HCT116 (cell line): ENCODE data around the gene WNT5B. TPM values are rescaled to one million over a fixed set of nuclear protein-coding genes. Genes with fewer than 3 reads are reported as not detected.

Experiments
- ATAC-seq: fragments of 200-7000 bp; cut with Tn5 transposase; 2 replicates; pipeline ENCODE4 v1.9.1; 2020; ENCODE audit warnings: mild to moderate bottlenecking, moderate library complexity
- BruUV-seq: library from RNA; stranded (reverse); fragments of 400-500 nt; replicated peaks from 2 replicates; lab custom pipeline; 2021; lab: Mats Ljungman, UMichigan
- CTCF ChIA-PET: fragments of 300-600 bp; sonication (Branson Sonifier 250); formaldehyde crosslinking; loops from one replicate; lab custom pipeline; 2021; ENCODE audit warnings: antibody characterized with exemption; lab: Charles Lee
- POLR2A ChIA-PET: fragments of 300-600, 350-600 bp; sonication (Branson Sonifier 250); formaldehyde crosslinking; loops from one replicate; lab custom pipeline; 2021; ENCODE audit warnings: antibody characterized with exemption; lab: Charles Lee
- RAD21 ChIA-PET, 2 experiments: fragments of 300-600 bp; sonication (Branson Sonifier 250); formaldehyde crosslinking; loops; one replicate each; lab custom pipeline; 2023; ENCODE audit warnings: low total read pairs in 2 of 2; ENCODE audit not compliant: uncharacterized antibody in 2 of 2, unreplicated experiment in 2 of 2, low non-redundant PET in 1 of 2; lab: Charles Lee
- DNase-seq: peaks from one replicate; pipeline ENCODE4 v3.0.0-alpha.2; 2010; ENCODE audit warnings: low read depth, low spot score
- H2AFZ ChIP-seq: fragments of 200-600 bp; shearing (Covaris generic), sonication (generic); 2 replicates; pipeline ENCODE4 v1.6.1; 2017; ENCODE audit warnings: low read depth, mixed run types, mixed read lengths, antibody characterized with exemption, low read length; ENCODE audit not compliant: poor library complexity, severe bottlenecking
- H3K27ac ChIP-seq: 2 replicates; pipeline ENCODE4 v1.5.1; 2012; ENCODE audit warnings: low read depth, low read length
- H3K27me3 ChIP-seq: fragments of 200-600 bp; sonication (generic); 2 replicates; pipeline ENCODE4 v1.6.1; 2016; ENCODE audit warnings: mixed run types, low read length, mixed read lengths; ENCODE audit not compliant: insufficient read depth
- H3K36me3 ChIP-seq, 2 experiments: fragments of 200-500 bp in 1 of 2; fragments of 200-600 bp in 1 of 2; sonication (Bioruptor generic) in 1 of 2; sonication (generic) in 1 of 2; 2 replicates each; pipeline versions ENCODE4 v1.5.1 to v1.6.1; 2014 to 2016; ENCODE audit warnings: low read length in 2 of 2, inconsistent platforms in 1 of 2, mixed read lengths in 1 of 2, mixed run types in 1 of 2; ENCODE audit not compliant: insufficient read depth in 2 of 2, control insufficient read depth in 1 of 2
- H3K4me1 ChIP-seq, 2 experiments: fragments of 200-600 bp in 1 of 2; sonication (generic) in 1 of 2; 2 replicates each; pipeline versions ENCODE4 v1.5.1 to v1.6.1; 2012 to 2017; ENCODE audit warnings: low read length in 2 of 2, inconsistent platforms in 1 of 2, mild to moderate bottlenecking in 1 of 2, mixed read lengths in 1 of 2, mixed run types in 1 of 2, moderate library complexity in 1 of 2; ENCODE audit not compliant: insufficient read depth in 2 of 2, control insufficient read depth in 1 of 2
- H3K4me2 ChIP-seq: fragments of 200-600 bp; sonication (generic); 2 replicates; pipeline ENCODE4 v1.6.1; 2017; ENCODE audit warnings: mixed run types, low read length, mixed read lengths
- H3K4me3 ChIP-seq, 2 experiments: fragments of 200-600 bp in 1 of 2; sonication (generic) in 1 of 2; replicated peaks in 1 of 2; 2 replicates each; pipeline ENCODE4 v1.5.1; 2011 to 2016; ENCODE audit warnings: low read length in 2 of 2, control low read depth in 1 of 2, low read depth in 1 of 2, mild to moderate bottlenecking in 1 of 2, mixed read lengths in 1 of 2, mixed run types in 1 of 2
- H3K79me2 ChIP-seq: fragments of 200-600 bp; sonication (generic); 2 replicates; pipeline ENCODE4 v1.6.1; 2017; ENCODE audit warnings: mild to moderate bottlenecking, mixed run types, low read length, moderate library complexity, mixed read lengths; ENCODE audit not compliant: insufficient read depth
- H3K9ac ChIP-seq: fragments of 200-600 bp; sonication (generic); 2 replicates; pipeline ENCODE4 v1.6.1; 2016; ENCODE audit warnings: low read length, mixed read lengths
- H3K9me2 ChIP-seq: fragments of 200-600 bp; sonication (generic), shearing (Covaris generic); 2 replicates; pipeline ENCODE4 v1.6.1; 2017; ENCODE audit warnings: mixed run types, mild to moderate bottlenecking, moderate library complexity; ENCODE audit not compliant: insufficient read depth
- H3K9me3 ChIP-seq, 2 experiments: fragments of 200-500 bp in 1 of 2; fragments of 200-600 bp in 1 of 2; sonication (Bioruptor generic) in 1 of 2; sonication (generic) in 1 of 2; 2 replicates each; pipeline ENCODE4 v1.6.1; 2014 to 2017; ENCODE audit warnings: low read length in 2 of 2, mixed read lengths in 2 of 2, inconsistent platforms in 1 of 2, low read depth in 1 of 2, mild to moderate bottlenecking in 1 of 2, mixed run types in 1 of 2, moderate library complexity in 1 of 2; ENCODE audit not compliant: control insufficient read depth in 1 of 2, insufficient read depth in 1 of 2
- H4K20me1 ChIP-seq: fragments of 200-600 bp; sonication (generic), shearing (Covaris generic); 2 replicates; pipeline ENCODE4 v1.6.1; 2017; ENCODE audit warnings: mixed run types, mild to moderate bottlenecking, moderate library complexity; ENCODE audit not compliant: insufficient read depth
- CBX3 ChIP-seq: IDR thresholded peaks from 2 replicates; pipeline ENCODE4 v1.6.1; 2012; ENCODE audit warnings: low read depth
- CEBPB ChIP-seq: IDR thresholded peaks from 2 replicates; pipeline ENCODE4 v1.6.1; 2012; ENCODE audit warnings: low read depth
- ELF1 ChIP-seq: IDR thresholded peaks from 2 replicates; pipeline ENCODE4 v1.6.1; 2012; ENCODE audit warnings: low read depth, borderline replicate concordance
- FOSL1 ChIP-seq: IDR thresholded peaks from 2 replicates; pipeline ENCODE4 v1.6.1; 2012; ENCODE audit warnings: low read depth
- RAD21 ChIP-seq: IDR thresholded peaks from 2 replicates; pipeline ENCODE4 v1.6.1; 2012; ENCODE audit warnings: low read depth, mild to moderate bottlenecking
- REST ChIP-seq: IDR thresholded peaks from 2 replicates; pipeline ENCODE4 v1.6.1; 2012; ENCODE audit warnings: low read depth
- SRF ChIP-seq: IDR thresholded peaks from 2 replicates; pipeline ENCODE4 v1.6.1; 2012; ENCODE audit warnings: low read depth
- TCF7L2 ChIP-seq: IDR thresholded peaks from 2 replicates; pipeline ENCODE4 v1.7.0; 2011; ENCODE audit warnings: borderline replicate concordance, inconsistent platforms; ENCODE audit not compliant: insufficient read depth, insufficient read length; ENCODE audit errors: extremely low read depth
- YY1 ChIP-seq: IDR thresholded peaks from 2 replicates; pipeline ENCODE4 v1.6.1; 2011; ENCODE audit warnings: low read length, low read depth, moderate library complexity, mild to moderate bottlenecking; ENCODE audit not compliant: insufficient replicate concordance; ENCODE audit errors: extremely low read depth
- ZBTB33 ChIP-seq: IDR thresholded peaks from 2 replicates; pipeline ENCODE4 v1.6.1; 2011; ENCODE audit warnings: mild to moderate bottlenecking, low read length, moderate library complexity; ENCODE audit not compliant: insufficient replicate concordance; ENCODE audit errors: extremely low read depth
- ZNF274 ChIP-seq: fragments of 200-500 bp; sonication (Bioruptor generic); IDR thresholded peaks from 2 replicates; pipeline ENCODE4 v1.6.1; 2014; ENCODE audit warnings: mild to moderate bottlenecking, low read depth, low read length, inconsistent platforms
- intact Hi-C: fragments of 100-400 bp; cut with micrococcal nuclease; formaldehyde crosslinking; loops from 2 replicates; pipeline ENCODE4 v1.10.0; 2022
- total RNA-seq: library from RNA; stranded (reverse); gene quantifications from one replicate; pipeline ENCODE4 v1.2.1, GENCODE V29; 2021; ENCODE audit not compliant: unreplicated experiment

Gene WNT5B
- total RNA-seq, 1 experiment from 2014 or later, result 0.52 TPM

DNA sequence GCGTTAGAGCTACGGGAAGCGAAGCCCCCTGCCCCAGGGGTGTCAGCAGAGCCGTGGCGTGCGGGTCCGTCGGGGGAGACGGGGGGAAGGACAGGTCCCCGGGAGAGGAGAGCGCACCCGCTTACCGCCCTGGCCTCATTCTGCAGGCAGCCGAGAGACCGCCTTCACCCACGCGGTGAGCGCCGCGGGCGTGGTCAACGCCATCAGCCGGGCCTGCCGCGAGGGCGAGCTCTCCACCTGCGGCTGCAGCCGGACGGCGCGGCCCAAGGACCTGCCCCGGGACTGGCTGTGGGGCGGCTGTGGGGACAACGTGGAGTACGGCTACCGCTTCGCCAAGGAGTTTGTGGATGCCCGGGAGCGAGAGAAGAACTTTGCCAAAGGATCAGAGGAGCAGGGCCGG is 10.5 kb downstream of the WNT5B start (continued):
- TF ChIP-seq ZBTB33 (no peak), RAD21 (no peak)
- TF ChIP-seq, all 23 proteins: peak for 0

DNA sequence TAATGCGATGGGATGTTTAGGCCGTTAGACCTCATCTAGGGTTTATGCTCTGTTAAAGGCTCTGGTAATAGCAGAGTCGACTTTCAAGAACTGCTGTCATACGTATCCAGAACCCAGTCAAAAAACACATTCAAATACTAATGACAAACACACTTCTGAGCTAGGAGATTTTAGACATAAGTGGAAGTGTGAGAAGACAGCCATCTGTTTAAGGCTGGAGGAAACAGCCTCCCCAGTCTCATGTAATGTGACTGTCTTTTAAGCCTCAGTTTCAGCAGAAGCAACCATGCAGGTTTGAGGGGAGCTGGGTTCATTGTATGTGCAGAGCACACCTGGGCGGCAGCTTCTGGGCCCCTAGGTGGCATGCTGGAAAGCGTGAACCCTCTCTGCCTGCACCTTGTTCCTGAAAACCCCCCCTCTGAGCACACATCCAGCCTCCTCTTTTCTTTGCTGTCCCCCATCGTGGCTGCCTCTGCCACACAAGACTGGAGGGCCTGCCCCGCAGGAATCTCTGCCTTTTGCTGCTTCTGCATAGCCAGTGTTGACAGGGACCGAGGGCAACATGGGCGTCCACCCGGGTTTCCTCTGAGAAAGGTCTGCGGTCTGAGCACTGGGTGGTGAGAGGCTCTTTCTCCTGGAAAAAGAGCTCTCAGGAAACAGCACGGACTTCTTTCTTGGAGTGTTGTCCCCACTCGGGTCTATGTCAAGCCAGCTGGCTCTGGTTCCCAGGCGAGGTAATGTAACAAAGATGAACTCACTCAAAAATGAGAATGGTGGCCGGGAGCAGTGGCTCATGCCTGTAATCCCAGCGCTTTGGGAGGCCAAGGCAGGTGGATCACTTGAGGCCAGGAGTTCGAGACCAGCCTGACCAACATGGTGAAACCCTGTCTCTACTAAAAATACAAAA is 11.6 kb downstream of the WNT5B start:
- Histone ChIP-seq H3K4me2 (no peak overlapping the region), H3K9me3 (no peaks in the 10 kb centered on the region), H3K4me1 (no peaks in the 10 kb centered on the region), H3K36me3 (no peaks in the 10 kb centered on the region), H3K9ac (no peak overlapping the region), H4K20me1 (no peaks in the 10 kb centered on the region), H3K27ac (no peak overlapping the region), H2AFZ (no peak overlapping the region), H3K4me3 (no peak overlapping the region), H3K79me2 (no peaks in the 10 kb centered on the region), H3K27me3 (no peaks in the 10 kb centered on the region), H3K9me2 (no peaks in the 10 kb centered on the region)
- DNase-seq (no peak), ATAC-seq (no peak)
- BruUV-seq, result no TSS peak
- intact Hi-C loops, result no loop called here
- no peak for TF ChIP-seq SRF
- no peak for TF ChIP-seq FOSL1
- TF ChIP-seq ELF1, result no peak
- no peak for TF ChIP-seq ZNF274
- TF ChIP-seq TCF7L2, result no peak
- TF ChIP-seq REST, result no peak
- no peak for TF ChIP-seq CBX3
- no peak for TF ChIP-seq YY1
- TF ChIP-seq CEBPB, result no peak
- ChIA-PET POLR2A (no interaction called here), CTCF (no interaction called here), RAD21 (no interaction called here)
